OCI-LY1 (cell line): ENCODE measurements around the gene PRPF38B.

Experiments used
- CTCF ChIP-seq: fragments of 200-600 bp; sonication (generic), shearing (Covaris generic); IDR thresholded peaks from 2 replicates; pipeline ENCODE4 v1.5.1; 2017; ENCODE audit warnings: mild to moderate bottlenecking, antibody characterized with exemption, low read length, moderate library complexity, mixed read lengths
- EZH2 ChIP-seq: fragments of 200-600 bp; sonication (generic), shearing (Covaris generic); IDR thresholded peaks from 2 replicates; pipeline ENCODE4 v1.8.0; 2017; ENCODE audit warnings: borderline replicate concordance, mixed run types, mild to moderate bottlenecking, antibody characterized with exemption, low read length, moderate library complexity, mixed read lengths

DNA sequence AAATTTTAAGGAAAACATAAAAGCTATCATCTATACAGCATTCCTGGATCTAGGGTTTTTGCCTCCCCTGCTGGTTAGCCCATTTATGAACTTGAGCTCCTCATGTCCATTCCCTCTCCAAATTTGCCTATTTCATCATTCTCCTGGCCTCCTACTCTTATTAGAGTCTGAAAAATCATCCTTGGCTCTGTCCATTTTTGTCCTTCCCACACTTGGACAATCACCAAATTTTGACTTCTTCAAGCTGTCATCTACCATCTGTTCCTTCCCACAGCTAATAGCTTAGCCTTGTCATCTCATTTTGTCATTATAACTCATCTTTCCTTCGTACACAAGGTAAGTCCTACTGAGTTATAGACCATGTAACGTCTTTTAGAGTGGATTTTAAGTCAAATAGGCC, 29.0 kb upstream of the PRPF38B start:
- TF ChIP-seq CTCF, result no peak
- TF ChIP-seq EZH2, result no peak
